Measurements from ENCODE around the gene TTC24. TPM values are rescaled to one million over a fixed set of nuclear protein-coding genes. Genes with fewer than 3 reads are reported as not detected.
A peak's percentile ranks its signal among the peaks of the same experiment; 100 is the strongest.

The TTC24 gene
- polyA plus RNA-seq, 1 donor from 2014 or later: not detected

DNA sequence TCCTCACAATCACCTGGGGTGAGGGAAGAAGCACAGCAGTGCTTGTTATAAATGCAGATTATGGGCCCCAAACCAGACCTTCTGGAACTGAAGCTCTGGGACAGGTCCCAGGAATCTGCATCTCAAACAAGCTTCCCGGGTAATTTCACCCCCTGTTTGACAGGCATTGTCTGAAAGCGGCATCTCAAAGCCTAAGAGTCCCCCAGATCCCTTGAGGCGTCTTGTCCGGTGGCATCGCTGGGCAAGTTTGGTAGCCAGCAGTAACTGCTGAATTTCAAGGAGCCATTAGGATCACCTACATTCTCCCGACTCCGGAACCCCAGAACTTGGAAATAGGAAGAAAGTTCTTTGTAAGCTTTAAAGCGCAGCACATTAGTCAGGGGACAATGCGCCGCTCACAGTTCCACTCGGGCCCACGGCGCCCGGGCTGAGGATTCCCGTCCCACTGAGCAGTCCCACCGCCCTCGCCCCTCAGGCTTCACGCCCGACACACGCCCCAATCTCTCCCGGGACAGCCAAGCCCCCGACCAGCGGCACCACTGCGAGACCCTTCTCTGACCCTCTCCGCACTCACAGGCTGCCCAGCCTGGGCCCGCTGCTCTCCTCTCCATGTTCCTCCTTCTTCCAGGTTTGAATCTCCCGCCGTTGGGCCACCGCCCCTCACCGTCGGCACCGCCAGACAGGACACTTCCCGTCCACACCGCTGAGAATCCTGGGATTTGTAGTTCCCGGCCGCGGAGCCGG is 7.4 kb upstream of the TTC24 start, which contains the start of gene IQGAP3:
Gene IQGAP3 (minus strand): TSS at position 647 of the 744 bp plus-strand sequence. CDS start 36 bp downstream, at position 611.
- TF ChIP-seq MXI1 (conservative IDR thresholded peaks at IDR 0.05; ENCODE audit: poor library complexity, severe bottlenecking): peak; percentile 98
- no peak for TF ChIP-seq TAF1 (IDR thresholded peaks at IDR 0.05; ENCODE audit: low read depth)
- no peak for TF ChIP-seq EZH2 (IDR thresholded peaks at IDR 0.05; ENCODE audit: borderline replicate concordance, insufficient read depth, low read length, poor library complexity, severe bottlenecking)
- peak; percentile 48 for TF ChIP-seq POLR2AphosphoS5 (IDR thresholded peaks at IDR 0.05)
- TF ChIP-seq, protein P1, sequence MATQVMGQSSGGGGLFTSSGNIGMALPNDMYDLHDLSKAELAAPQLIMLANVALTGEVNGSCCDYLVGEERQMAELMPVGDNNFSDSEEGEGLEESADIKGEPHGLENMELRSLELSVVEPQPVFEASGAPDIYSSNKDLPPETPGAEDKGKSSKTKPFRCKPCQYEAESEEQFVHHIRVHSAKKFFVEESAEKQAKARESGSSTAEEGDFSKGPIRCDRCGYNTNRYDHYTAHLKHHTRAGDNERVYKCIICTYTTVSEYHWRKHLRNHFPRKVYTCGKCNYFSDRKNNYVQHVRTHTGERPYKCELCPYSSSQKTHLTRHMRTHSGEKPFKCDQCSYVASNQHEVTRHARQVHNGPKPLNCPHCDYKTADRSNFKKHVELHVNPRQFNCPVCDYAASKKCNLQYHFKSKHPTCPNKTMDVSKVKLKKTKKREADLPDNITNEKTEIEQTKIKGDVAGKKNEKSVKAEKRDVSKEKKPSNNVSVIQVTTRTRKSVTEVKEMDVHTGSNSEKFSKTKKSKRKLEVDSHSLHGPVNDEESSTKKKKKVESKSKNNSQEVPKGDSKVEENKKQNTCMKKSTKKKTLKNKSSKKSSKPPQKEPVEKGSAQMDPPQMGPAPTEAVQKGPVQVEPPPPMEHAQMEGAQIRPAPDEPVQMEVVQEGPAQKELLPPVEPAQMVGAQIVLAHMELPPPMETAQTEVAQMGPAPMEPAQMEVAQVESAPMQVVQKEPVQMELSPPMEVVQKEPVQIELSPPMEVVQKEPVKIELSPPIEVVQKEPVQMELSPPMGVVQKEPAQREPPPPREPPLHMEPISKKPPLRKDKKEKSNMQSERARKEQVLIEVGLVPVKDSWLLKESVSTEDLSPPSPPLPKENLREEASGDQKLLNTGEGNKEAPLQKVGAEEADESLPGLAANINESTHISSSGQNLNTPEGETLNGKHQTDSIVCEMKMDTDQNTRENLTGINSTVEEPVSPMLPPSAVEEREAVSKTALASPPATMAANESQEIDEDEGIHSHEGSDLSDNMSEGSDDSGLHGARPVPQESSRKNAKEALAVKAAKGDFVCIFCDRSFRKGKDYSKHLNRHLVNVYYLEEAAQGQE (IDR thresholded peaks at IDR 0.05; ENCODE audit: borderline replicate concordance): no peak
- Histone ChIP-seq H4K20me1 (ENCODE audit: insufficient read depth) (no peaks in the 10 kb centered on the region), H3K27me3 (ENCODE audit: insufficient read depth, low read depth, low read length) (no peaks in the 10 kb centered on the region), H3K27ac (ENCODE audit: low read length) (no peak within 1 kb of the TSS), H3K79me2 (replicated peaks; ENCODE audit: insufficient read depth, low read length) (no peaks in the 10 kb centered on the region), H2AFZ (ENCODE audit: low read depth, low read length) (peak within 1 kb of the TSS; percentile 41), H3K9me3 (ENCODE audit: low read length) (no peaks in the 10 kb centered on the region), H3K4me2 (ENCODE audit: low read length) (peak within 1 kb of the TSS; percentile 89), H3K4me3 (ENCODE audit: low read length) (peak within 1 kb of the TSS; percentile 70), H3K36me3 (ENCODE audit: insufficient read depth, low read length) (no peaks in the 10 kb centered on the region), H3K9me2 (ENCODE audit: insufficient read depth, low read length) (no peaks in the 10 kb centered on the region), H3K9ac (ENCODE audit: low read length) (peak within 1 kb of the TSS; percentile 23), H3F3A (ENCODE audit: insufficient read depth, low read length, poor library complexity, severe bottlenecking) (no peaks in the 10 kb centered on the region)

DNA sequence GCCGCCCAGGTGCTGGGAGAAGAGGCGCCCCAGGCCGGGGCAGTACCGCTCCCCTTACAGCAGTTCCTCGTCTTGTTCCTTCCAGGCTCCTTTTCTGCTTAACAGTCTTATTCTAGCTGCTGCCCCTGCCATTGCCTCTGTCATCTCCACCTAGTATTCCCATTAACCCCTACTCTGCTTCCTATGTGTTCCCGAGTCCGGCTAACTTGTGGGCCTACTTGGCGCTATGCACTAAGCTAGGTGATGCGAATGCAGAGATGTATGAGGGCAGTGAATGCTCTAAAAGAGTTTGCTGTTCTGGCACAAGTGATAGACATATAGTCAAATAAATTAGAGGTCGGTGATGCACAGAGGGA is 6.9 kb upstream of the TTC24 start:
- TF ChIP-seq SMC3 (conservative IDR thresholded peaks at IDR 0.05; ENCODE audit: poor library complexity) (peak; percentile 29), POLR2AphosphoS5 (IDR thresholded peaks at IDR 0.05) (no peak), EZH2 (IDR thresholded peaks at IDR 0.05; ENCODE audit: borderline replicate concordance, insufficient read depth, low read length, poor library complexity, severe bottlenecking) (no peak)
- TF ChIP-seq, protein P2, sequence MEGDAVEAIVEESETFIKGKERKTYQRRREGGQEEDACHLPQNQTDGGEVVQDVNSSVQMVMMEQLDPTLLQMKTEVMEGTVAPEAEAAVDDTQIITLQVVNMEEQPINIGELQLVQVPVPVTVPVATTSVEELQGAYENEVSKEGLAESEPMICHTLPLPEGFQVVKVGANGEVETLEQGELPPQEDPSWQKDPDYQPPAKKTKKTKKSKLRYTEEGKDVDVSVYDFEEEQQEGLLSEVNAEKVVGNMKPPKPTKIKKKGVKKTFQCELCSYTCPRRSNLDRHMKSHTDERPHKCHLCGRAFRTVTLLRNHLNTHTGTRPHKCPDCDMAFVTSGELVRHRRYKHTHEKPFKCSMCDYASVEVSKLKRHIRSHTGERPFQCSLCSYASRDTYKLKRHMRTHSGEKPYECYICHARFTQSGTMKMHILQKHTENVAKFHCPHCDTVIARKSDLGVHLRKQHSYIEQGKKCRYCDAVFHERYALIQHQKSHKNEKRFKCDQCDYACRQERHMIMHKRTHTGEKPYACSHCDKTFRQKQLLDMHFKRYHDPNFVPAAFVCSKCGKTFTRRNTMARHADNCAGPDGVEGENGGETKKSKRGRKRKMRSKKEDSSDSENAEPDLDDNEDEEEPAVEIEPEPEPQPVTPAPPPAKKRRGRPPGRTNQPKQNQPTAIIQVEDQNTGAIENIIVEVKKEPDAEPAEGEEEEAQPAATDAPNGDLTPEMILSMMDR (IDR thresholded peaks at IDR 0.05; ENCODE audit: poor library complexity, severe bottlenecking): no peak
- Histone ChIP-seq H3K9ac (ENCODE audit: low read length) (peak overlapping the region; percentile 23), H3K79me2 (replicated peaks; ENCODE audit: insufficient read depth, low read length) (no peaks in the 10 kb centered on the region), H3K27me3 (ENCODE audit: insufficient read depth, low read depth, low read length) (no peaks in the 10 kb centered on the region), H3K9me2 (ENCODE audit: insufficient read depth, low read length) (no peaks in the 10 kb centered on the region), H2AFZ (ENCODE audit: low read depth, low read length) (peak overlapping the region; percentile 41), H3K4me2 (ENCODE audit: low read length) (peak overlapping the region; percentile 89), H3F3A (ENCODE audit: insufficient read depth, low read length, poor library complexity, severe bottlenecking) (no peaks in the 10 kb centered on the region), H4K20me1 (ENCODE audit: insufficient read depth) (no peaks in the 10 kb centered on the region), H3K9me3 (ENCODE audit: low read length) (no peaks in the 10 kb centered on the region), H3K36me3 (ENCODE audit: insufficient read depth, low read length) (no peaks in the 10 kb centered on the region), H3K27ac (ENCODE audit: low read length) (no peak overlapping the region), H3K4me3 (ENCODE audit: low read length) (peak overlapping the region; percentile 70)

Data from neural cell (in vitro differentiated cells).